ENCODE results near the gene MICU2.

GRCh38 chr13:21466527-21466926 lies 137.4 kb downstream of the MICU2 start:
- TF ChIP-seq CTCF (IDR thresholded peaks at IDR 0.05) = no peak
- TF ChIP-seq POLR2A (IDR thresholded peaks at IDR 0.05) = no peak
- no peak for TF ChIP-seq POLR2AphosphoS5 (IDR thresholded peaks at IDR 0.05; ENCODE audit: insufficient read depth in 1 of 2, low read depth in 1 of 2)
